SK-N-DZ (cell line): Measurements from ENCODE around the gene GRIK2.

ENCODE experiments used
- DNase-seq: peaks from one replicate; pipeline ENCODE4 v3.0.0-alpha.2; 2015; ENCODE audit warnings: low spot score

The GRIK2 gene

GRCh38 chr6:101711518-101711917 is 318.0 kb downstream of the GRIK2 start:
- DNase-seq = no peak

GRCh38 chr6:101716387-101716786 is 322.9 kb downstream of the GRIK2 start:
- DNase-seq = no peak

- DNase-seq = no peak
These were observed 323.3 kb downstream of the GRIK2 start for GRCh38 chr6:101716810-101717209.

- no peak for DNase-seq
These were observed 326.0 kb downstream of the GRIK2 start for GRCh38 chr6:101719521-101719920.

GRCh38 chr6:101722471-101722870 is 329.0 kb downstream of the GRIK2 start:
- no peak for DNase-seq

GRCh38 chr6:101722991-101723579 is 329.6 kb downstream of the GRIK2 start:
- DNase-seq = no peak

GRCh38 chr6:101728388-101728787 is 334.9 kb downstream of the GRIK2 start:
- peak; percentile 52 for DNase-seq

- no peak for DNase-seq
These were observed 335.4 kb downstream of the GRIK2 start for GRCh38 chr6:101728956-101729355.

- no peak for DNase-seq
These were observed 337.4 kb downstream of the GRIK2 start for GRCh38 chr6:101730954-101731353.

- no peak for DNase-seq
These were observed 340.4 kb downstream of the GRIK2 start for GRCh38 chr6:101733899-101734298.

- no peak for DNase-seq
These were observed 345.0 kb downstream of the GRIK2 start for GRCh38 chr6:101738481-101738880.

GRCh38 chr6:101740631-101741030 is 347.1 kb downstream of the GRIK2 start:
- no peak for DNase-seq

- no peak for DNase-seq
These were observed 348.1 kb downstream of the GRIK2 start for GRCh38 chr6:101741474-101742171.

GRCh38 chr6:101747160-101747559 is 353.7 kb downstream of the GRIK2 start:
- DNase-seq = no peak

- no peak for DNase-seq
These were observed 354.2 kb downstream of the GRIK2 start for GRCh38 chr6:101747716-101748115.

GRCh38 chr6:101755931-101756330 is 362.4 kb downstream of the GRIK2 start:
- DNase-seq = no peak

- no peak for DNase-seq
These were observed 364.9 kb downstream of the GRIK2 start for GRCh38 chr6:101758368-101758767.

- DNase-seq = peak; percentile 31
These were observed 367.5 kb downstream of the GRIK2 start for GRCh38 chr6:101760843-101761621.

- DNase-seq = no peak
These were observed 369.3 kb downstream of the GRIK2 start for GRCh38 chr6:101762851-101763250.

- no peak for DNase-seq
These were observed 371.8 kb downstream of the GRIK2 start for GRCh38 chr6:101765281-101765680.

- no peak for DNase-seq
These were observed 376.6 kb downstream of the GRIK2 start for GRCh38 chr6:101770116-101770515.

- no peak for DNase-seq
These were observed 383.4 kb downstream of the GRIK2 start for GRCh38 chr6:101776919-101777350.

- no peak for DNase-seq
These were observed 384.1 kb downstream of the GRIK2 start for GRCh38 chr6:101777646-101778045.
